GM19025 (cell line): Measurements from ENCODE around the gene STX19.

Source experiments
- ATAC-seq: cut with Tn5 transposase; IDR thresholded peaks from one replicate; pipeline ENCODE4 v1.9.1; 2021; ENCODE audit warnings: mild to moderate bottlenecking, low read depth, moderate library complexity; ENCODE audit not compliant: unreplicated experiment

The STX19 gene

DNA sequence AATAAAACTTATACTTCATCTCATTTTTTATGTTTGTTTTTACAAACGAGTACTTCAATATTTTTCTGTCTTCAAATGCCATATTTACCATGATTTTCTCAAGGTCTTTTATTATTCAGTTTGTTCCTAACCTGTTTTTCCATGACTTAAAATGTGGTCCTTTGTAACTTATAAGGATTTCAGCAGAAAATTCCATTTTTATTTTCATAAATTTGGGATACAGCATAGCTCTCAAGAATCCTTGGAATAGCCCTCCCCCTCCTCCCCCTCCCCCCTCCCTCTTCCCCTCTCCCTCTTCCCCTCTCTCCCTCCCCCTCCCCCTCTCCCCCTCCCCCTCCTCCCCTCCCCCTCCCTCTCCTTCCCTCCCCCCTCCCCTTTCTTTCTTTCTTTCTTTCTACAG, 14.9 kb upstream of the STX19 start:
- no peak for ATAC-seq

- no peak for ATAC-seq
Measured at GRCh38 chr3:94036909-94037507, 8.6 kb upstream of the STX19 start.

DNA sequence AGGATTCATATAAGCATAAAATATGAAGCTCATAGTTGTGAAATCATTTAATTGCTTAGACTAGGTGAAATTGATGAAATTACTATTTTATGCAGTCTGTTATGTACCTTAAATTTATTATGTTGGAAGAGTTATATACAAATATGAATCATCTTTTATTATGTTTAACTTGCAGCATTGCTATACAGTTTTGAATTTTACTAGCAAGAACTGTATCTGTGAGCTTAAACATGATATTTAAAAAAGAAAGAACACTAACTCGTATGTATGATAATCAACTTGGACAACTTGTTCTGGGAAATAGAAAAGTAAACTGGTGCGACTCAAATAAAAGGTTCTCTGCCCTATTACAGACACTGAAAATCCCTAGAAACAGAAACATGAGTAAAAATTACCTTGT, 1.8 kb downstream of the STX19 start:
- no peak for ATAC-seq

DNA sequence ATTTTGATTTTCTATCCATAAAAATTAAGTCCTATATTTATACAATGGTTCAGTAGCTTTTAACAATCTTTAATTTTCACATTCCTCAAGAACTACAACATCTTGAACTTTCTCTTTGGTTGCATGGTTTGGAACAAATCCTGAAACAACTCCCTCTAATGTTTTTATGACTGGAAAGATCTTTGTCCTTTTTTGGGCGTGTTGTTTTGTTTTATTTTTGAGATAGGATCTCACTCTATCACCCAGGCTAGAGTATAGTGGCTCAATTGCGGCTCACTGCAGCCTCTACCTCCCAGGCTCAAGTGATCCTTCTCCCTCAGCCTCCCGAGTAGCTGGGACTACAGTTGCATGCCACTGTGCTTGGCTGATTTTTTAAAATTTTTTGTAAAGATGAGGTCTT, 4.0 kb downstream of the STX19 start:
- ATAC-seq: no peak

GRCh38 chr3:94020293-94020692, 8.1 kb downstream of the STX19 start:
- ATAC-seq: no peak

GRCh38 chr3:94019659-94020058, 8.7 kb downstream of the STX19 start:
- no peak for ATAC-seq

GRCh38 chr3:94015025-94015424, 13.4 kb downstream of the STX19 start:
- ATAC-seq: no peak

GRCh38 chr3:94012185-94012584, 16.2 kb downstream of the STX19 start:
- ATAC-seq: no peak

- ATAC-seq: no peak
Measured at GRCh38 chr3:94011233-94011711, 17.1 kb downstream of the STX19 start.

DNA sequence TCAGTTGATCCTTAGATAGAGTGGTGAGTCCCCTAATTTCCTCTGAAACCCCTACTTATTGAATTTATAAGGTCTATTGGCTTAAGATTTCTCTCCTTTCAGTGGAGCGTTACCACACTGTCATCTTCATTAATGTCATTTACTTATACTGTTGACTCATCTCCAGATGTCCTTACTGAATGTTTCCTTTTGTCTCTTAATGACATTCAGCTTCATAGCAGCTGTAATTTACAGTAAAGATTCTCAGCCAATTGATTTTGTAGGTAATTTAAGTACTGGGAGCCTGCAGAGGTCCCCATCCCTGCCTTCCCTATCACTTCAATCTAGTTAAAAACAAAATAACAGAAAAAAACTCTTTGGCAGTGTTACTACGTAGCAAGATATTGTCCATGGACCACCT, 18.8 kb downstream of the STX19 start:
- ATAC-seq: no peak

DNA sequence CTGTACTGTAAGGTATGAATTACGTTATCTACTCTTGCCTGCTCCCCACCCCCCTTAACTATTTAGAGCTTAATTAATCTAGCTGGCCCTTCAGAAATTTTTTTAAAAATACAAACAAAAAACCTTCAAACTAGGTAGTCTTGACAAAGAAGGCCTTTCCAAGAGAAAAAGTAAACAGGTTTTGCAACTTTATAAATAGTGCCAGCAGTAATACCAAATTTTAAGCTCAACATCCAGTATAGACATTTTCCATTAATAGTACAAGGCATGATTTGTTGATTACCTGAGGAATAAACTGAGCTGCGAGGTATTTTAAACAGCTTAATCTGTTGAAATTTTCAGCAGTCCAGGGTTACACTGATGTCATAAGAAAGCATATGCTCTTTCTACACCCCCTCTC, 20.1 kb downstream of the STX19 start:
- no peak for ATAC-seq

DNA sequence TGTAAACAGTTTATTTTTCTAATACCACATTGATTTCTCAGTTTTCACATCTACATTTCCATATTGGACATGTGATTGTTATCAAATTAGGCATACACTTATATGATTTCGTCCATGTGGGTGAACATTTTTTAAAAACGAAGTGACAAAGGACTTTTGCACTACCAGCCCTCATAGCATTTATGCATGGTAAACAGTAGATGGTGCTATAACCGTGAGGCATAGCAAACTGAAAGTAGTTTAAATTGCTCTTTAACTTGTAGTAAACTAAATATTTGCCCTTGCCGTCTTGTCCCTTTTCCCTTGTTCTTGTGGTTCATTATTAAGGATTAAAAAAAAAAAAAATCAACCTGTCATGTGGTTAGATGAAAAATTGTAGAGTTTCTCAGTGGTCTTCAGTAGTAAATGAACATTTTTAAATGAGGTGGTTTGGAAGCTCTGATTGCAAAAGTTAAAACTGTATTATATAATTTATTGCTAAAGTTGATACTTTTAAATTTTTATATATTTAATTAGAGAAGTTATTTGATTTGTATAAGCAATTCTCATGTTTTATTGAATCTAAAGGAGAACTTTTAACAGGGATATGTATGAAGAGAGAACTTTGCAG, 24.0 kb downstream of the STX19 start:
- ATAC-seq: peak; percentile 82

DNA sequence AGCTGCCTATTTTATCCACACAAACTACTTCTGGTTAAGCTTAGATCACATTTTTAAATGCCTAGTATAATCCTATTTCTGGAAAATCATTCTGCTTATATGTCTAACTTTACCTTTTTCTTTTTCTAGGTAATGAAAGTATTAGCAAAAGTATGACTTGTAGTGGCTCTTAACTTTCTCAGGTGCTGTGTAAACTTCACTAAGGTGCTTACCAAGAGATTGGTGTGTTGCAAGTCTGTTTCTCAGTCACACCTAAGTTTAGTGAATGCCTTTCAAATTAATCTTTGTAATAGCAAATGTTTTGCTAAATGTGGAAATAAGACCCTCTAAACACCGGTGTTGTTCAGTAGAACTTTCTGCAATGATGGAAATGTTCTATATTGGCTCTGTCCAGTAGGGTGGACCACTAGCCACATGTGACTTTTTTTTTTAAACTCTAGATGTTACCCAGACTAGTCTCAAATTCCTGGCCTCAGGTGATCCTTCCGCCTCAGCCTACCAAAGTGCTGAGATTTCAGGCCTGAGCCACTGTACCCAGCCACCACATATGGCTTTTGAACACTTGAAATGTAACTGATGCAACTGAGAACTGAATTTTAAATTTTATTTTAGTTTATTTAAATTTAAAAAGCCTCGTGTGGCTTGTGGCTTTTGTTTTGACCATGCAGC, 26.4 kb downstream of the STX19 start:
- ATAC-seq: no peak

GRCh38 chr3:94001191-94001590, 27.2 kb downstream of the STX19 start:
- ATAC-seq: no peak

DNA sequence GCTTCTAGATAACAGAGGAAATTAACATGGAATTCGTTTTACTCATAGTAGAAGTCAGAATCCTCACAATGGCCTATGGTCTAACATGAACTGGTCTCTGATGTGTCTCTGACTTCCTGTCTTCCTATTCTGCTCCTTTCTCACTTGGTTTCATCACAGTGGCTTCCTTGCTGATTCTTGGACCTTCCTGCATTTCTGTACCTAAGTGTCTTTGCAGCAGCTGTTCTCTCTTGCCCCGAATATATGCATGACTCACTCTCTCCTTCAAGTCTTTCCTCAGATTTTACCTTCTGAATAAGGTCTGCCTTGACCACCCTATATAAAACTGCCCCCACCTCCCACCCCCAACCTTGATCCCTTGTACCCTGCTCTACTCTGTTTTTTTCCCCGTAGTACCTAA, 34.3 kb downstream of the STX19 start:
- no peak for ATAC-seq

- ATAC-seq: no peak
Measured at GRCh38 chr3:93992207-93992606, 36.2 kb downstream of the STX19 start.

GRCh38 chr3:93991631-93992030, 36.8 kb downstream of the STX19 start:
- ATAC-seq: no peak

DNA sequence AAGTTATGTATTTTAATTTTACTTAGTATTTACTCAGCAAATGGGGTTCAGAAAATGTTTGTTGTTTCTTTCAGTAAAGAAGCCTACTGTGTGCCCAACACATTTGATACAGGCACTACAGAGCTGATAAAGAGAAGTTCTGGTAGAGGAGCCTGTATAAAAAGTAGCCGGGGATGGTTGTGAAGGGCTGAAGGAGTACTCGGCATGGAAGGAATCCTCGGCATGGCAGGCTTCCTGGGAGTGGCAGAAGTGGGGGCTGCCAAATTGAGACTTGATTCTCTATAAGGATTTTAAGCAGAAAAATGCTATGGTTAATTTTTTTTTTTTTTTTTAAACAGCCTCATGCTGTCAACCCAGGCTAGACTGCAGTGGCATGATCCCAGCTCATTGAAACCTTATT, 39.2 kb downstream of the STX19 start:
- no peak for ATAC-seq

GRCh38 chr3:93988764-93989163, 39.6 kb downstream of the STX19 start:
- ATAC-seq: no peak

DNA sequence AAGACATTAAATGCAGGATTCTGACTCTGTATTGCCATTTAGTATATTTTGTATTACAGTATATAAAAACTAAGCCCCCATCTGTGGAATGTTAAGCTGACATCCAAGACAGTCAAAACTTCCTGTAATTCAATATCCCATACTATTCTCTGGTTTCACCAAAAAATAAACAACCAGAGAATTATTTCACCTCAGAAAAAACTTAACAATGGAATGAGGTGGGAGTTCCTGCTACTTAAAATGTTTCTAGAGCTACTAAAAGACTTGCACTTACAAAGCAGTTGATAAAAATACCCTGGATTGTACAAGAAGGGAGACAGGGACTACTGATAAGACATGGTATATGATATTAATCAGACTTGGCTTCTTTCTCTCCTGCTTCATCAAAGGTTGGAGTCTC, 40.1 kb downstream of the STX19 start:
- ATAC-seq: no peak

- no peak for ATAC-seq
Measured at GRCh38 chr3:93984618-93985017, 43.8 kb downstream of the STX19 start.

DNA sequence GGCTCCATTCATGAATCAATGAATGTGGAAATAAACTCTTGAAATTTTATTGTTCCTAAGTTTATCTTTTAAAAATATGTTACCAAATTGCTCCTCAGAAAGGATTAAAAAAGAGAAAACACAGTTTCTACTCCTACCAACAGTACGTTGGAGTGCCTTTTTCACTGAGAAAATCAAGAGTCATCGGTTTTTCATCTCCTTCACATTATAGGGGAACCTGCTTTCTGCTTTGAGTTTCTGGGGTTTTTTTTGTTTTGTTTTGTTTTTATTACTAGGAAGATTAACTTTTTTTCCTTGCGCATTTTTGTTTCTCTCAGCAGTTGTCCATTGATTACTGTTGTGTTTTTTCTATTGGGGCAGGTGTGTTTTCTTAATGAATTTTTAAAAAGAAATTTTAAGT, 45.0 kb downstream of the STX19 start:
- ATAC-seq: no peak
